HT1080 (cell line): ENCODE data around the gene LGSN. TPM values are rescaled to one million over a fixed set of nuclear protein-coding genes. Genes with fewer than 3 reads are reported as not detected.
"Not testable (repeated sequence)": the region's sequence is repeated elsewhere in the genome, so short reads cannot be mapped to it uniquely, and the experiment has no call there.

Experiments used
- DNase-seq: peaks from one replicate; pipeline ENCODE4 v3.0.0-alpha.2; 2015; ENCODE audit warnings: low read depth
- total RNA-seq: library from RNA; depleted of rRNA; stranded (reverse); fragments of >200 nt; shearing (Covaris generic); gene quantifications from 2 replicates; pipeline ENCODE4 v1.2.3, GENCODE V29; 2014

Gene LGSN
- total RNA-seq, 1 experiment from 2014 or later = not detected

GRCh38 chr6:63306420-63306819 lies 13.4 kb downstream of the LGSN start:
- no peak for DNase-seq

GRCh38 chr6:63305277-63305676 lies 14.5 kb downstream of the LGSN start:
- DNase-seq = no peak

GRCh38 chr6:63303476-63303875 lies 16.3 kb downstream of the LGSN start:
- DNase-seq = no peak

- no peak for DNase-seq
These were observed 20.1 kb downstream of the LGSN start for GRCh38 chr6:63299667-63300066.

- no peak for DNase-seq
These were observed 24.1 kb downstream of the LGSN start for GRCh38 chr6:63295553-63296194.

- no peak for DNase-seq
These were observed 29.2 kb downstream of the LGSN start for GRCh38 chr6:63290492-63291058.

GRCh38 chr6:63289269-63289872 lies 30.4 kb downstream of the LGSN start:
- no peak for DNase-seq

- no peak for DNase-seq
These were observed 39.1 kb downstream of the LGSN start for GRCh38 chr6:63280639-63281180.

GRCh38 chr6:63278916-63279315 lies 40.9 kb downstream of the LGSN start:
- DNase-seq = no peak

GRCh38 chr6:63275953-63276352 lies 43.8 kb downstream of the LGSN start:
- no peak for DNase-seq

- not testable (repeated sequence) for DNase-seq
These were observed 44.9 kb downstream of the LGSN start for GRCh38 chr6:63274795-63275430.

GRCh38 chr6:63272397-63272796 lies 47.4 kb downstream of the LGSN start:
- no peak for DNase-seq

- DNase-seq = no peak
These were observed 50.3 kb downstream of the LGSN start for GRCh38 chr6:63269470-63269869.

GRCh38 chr6:63268574-63268973 lies 51.2 kb downstream of the LGSN start:
- DNase-seq = no peak

GRCh38 chr6:63267828-63268227 lies 52.0 kb downstream of the LGSN start:
- no peak for DNase-seq

- DNase-seq = no peak
These were observed 52.7 kb downstream of the LGSN start for GRCh38 chr6:63267046-63267445.

- no peak for DNase-seq
These were observed 56.3 kb downstream of the LGSN start for GRCh38 chr6:63263444-63263843.

GRCh38 chr6:63261820-63262219 lies 58.0 kb downstream of the LGSN start:
- DNase-seq = no peak

GRCh38 chr6:63259153-63259552 lies 60.6 kb downstream of the LGSN start:
- no peak for DNase-seq

- no peak for DNase-seq
These were observed 69.8 kb downstream of the LGSN start for GRCh38 chr6:63249875-63250482.

GRCh38 chr6:63246581-63246980 lies 73.2 kb downstream of the LGSN start:
- no peak for DNase-seq

GRCh38 chr6:63245909-63246308 lies 73.9 kb downstream of the LGSN start:
- no peak for DNase-seq
